ENCODE results near the gene DNTTIP2.

Gene DNTTIP2

DNA sequence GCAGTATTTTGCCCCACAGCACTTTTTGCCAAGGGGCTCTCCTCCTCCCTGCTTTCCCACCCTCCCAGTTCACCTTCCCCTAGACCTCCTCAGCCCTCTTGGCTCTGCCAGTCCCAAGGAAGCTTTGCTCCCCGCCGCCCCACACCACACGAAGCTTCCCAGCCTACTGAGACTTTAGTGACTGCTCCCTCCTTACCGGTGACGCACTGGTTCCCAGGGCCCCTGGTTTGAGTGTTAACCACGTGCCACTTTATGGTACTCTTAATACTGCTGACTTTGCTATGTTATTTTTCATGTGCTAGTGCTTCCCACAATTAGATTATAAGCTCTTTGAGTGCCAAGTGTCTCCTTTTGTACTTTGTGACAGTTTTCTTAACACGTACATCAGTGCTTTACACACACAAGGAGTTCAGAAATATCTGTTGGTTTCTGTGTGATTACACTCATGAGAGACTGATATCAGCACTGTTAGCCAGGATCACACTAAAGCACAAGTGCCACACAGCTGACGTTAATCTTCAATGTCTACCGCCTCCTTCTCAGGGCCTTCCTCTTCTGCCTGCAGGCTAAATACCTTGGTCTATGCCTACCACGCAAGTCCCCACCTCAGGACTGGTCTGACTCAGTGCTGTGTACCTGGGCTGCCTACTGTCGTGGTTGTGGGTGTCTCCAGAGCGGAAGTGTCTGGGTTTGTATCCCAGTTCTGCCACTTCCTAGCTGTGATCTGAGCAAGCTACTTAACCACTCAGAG is 61.0 kb downstream of the DNTTIP2 start:
- ChIA-PET POLR2A (no interaction called here), CTCF (interaction anchor here (0.8 to 21.5 kb wide), 5 partner anchors 19 to 188 kb away, joined by 3 to 628 read pairs (median 5); no protein-coding TSS in a partner anchor)
- TF ChIP-seq, protein P1, sequence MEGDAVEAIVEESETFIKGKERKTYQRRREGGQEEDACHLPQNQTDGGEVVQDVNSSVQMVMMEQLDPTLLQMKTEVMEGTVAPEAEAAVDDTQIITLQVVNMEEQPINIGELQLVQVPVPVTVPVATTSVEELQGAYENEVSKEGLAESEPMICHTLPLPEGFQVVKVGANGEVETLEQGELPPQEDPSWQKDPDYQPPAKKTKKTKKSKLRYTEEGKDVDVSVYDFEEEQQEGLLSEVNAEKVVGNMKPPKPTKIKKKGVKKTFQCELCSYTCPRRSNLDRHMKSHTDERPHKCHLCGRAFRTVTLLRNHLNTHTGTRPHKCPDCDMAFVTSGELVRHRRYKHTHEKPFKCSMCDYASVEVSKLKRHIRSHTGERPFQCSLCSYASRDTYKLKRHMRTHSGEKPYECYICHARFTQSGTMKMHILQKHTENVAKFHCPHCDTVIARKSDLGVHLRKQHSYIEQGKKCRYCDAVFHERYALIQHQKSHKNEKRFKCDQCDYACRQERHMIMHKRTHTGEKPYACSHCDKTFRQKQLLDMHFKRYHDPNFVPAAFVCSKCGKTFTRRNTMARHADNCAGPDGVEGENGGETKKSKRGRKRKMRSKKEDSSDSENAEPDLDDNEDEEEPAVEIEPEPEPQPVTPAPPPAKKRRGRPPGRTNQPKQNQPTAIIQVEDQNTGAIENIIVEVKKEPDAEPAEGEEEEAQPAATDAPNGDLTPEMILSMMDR (IDR thresholded peaks at IDR 0.05; ENCODE audit: control extremely low read depth, extremely low read depth, low read depth, missing control alignments): no peak
- DNase-seq (ENCODE audit: extremely low spot score): no peak

GRCh38 chr1:93816970-93817678 is 61.9 kb downstream of the DNTTIP2 start:
- no peak for DNase-seq (ENCODE audit: extremely low spot score)
- ChIA-PET POLR2A (no interaction called here), CTCF (interaction anchor here (0.7 to 21.5 kb wide), 9 partner anchors 9 to 203 kb away, joined by 3 to 628 read pairs (median 3); no protein-coding TSS in a partner anchor)
- TF ChIP-seq, protein P1 (IDR thresholded peaks at IDR 0.05; ENCODE audit: control extremely low read depth, extremely low read depth, low read depth, missing control alignments): no peak

Measured in GM10248 (cell line).